ENCODE measurements around the gene TPCN1. TPM values are rescaled to one million over a fixed set of nuclear protein-coding genes. Genes with fewer than 3 reads are reported as not detected.

The TPCN1 gene
- total and polyA plus RNA-seq, 2 of the 8 experiments (the other 6 are each of a cell fraction or from before 2014, with no cell fraction given): 14.9 to 21.4 TPM

GRCh38 chr12:113173081-113173698 lies 48.1 kb upstream of the TPCN1 start (continued):
- no peak for TF ChIP-seq KDM1A (IDR thresholded peaks at IDR 0.05; ENCODE audit: borderline replicate concordance, low read length)
- TF ChIP-seq CBX5 (IDR thresholded peaks at IDR 0.05; ENCODE audit: low read depth, low read length): no peak
- TF ChIP-seq POLR2A (IDR thresholded peaks at IDR 0.05; ENCODE audit: control extremely low read depth in 1 of 2, low read depth in 2 of 2, low read length in 2 of 2): no peak

All from H1 (cell line).